CD14-positive monocyte (primary cell): Measurements from ENCODE around the gene ACTN4. TPM values are rescaled to one million over a fixed set of nuclear protein-coding genes. Genes with fewer than 3 reads are reported as not detected.

Source experiments
- DNase-seq, 3 donors: peaks; one replicate each; pipeline ENCODE4 v3.0.0-alpha.2; 2011 to 2022
- H2AFZ ChIP-seq: 2 replicates; pipeline ENCODE4 v1.6.0; 2012; ENCODE audit warnings: mild to moderate bottlenecking, low read depth, low read length, inconsistent platforms; ENCODE audit not compliant: insufficient read depth, poor library complexity, severe bottlenecking
- H3K27ac ChIP-seq, 2 donors: 1 replicate in 1 of 2; 2 replicates in 1 of 2; pipeline ENCODE4 v1.5.1; 2012 to 2013; ENCODE audit warnings: low read length in 2 of 2, control low read depth in 1 of 2, inconsistent platforms in 1 of 2, low read depth in 1 of 2, mild to moderate bottlenecking in 1 of 2
- H3K27me3 ChIP-seq, 2 donors: one replicate each; pipeline versions ENCODE4 v1.6.0 to v1.6.1; 2011 to 2013; ENCODE audit warnings: low read length in 2 of 2; ENCODE audit not compliant: control insufficient read depth in 2 of 2, insufficient read depth in 2 of 2
- H3K36me3 ChIP-seq, 2 donors: replicated peaks in 1 of 2; 1 replicate in 1 of 2; 2 replicates in 1 of 2; pipeline versions ENCODE4 v1.5.1 to v1.6.1; 2012 to 2013; ENCODE audit warnings: low read length in 2 of 2, control low read depth in 1 of 2, inconsistent platforms in 1 of 2, mild to moderate bottlenecking in 1 of 2; ENCODE audit not compliant: insufficient read depth in 2 of 2, control insufficient read depth in 1 of 2
- H3K4me1 ChIP-seq, 2 donors: 1 replicate in 1 of 2; 2 replicates in 1 of 2; pipeline versions ENCODE4 v1.5.1 to v1.6.1; 2012 to 2013; ENCODE audit warnings: low read length in 2 of 2, control low read depth in 1 of 2, inconsistent platforms in 1 of 2, mild to moderate bottlenecking in 1 of 2, moderate library complexity in 1 of 2; ENCODE audit not compliant: insufficient read depth in 2 of 2, control insufficient read depth in 1 of 2
- H3K4me2 ChIP-seq: replicated peaks from 2 replicates; pipeline ENCODE3; 2012; ENCODE audit warnings: low read length, moderate library complexity, mild to moderate bottlenecking; ENCODE audit not compliant: poor library complexity, severe bottlenecking; ENCODE audit errors: extremely low read depth
- H3K4me3 ChIP-seq, 3 experiments: fragments of 200-600 bp in 1 of 3; sonication (generic) in 1 of 3; replicated peaks in 1 of 3; 1 replicate in 2 of 3; 2 replicates in 1 of 3; pipeline ENCODE4 v1.5.1; 2011 to 2013; ENCODE audit warnings: low read length in 3 of 3, mild to moderate bottlenecking in 3 of 3, control low read depth in 2 of 3, low read depth in 2 of 3, inconsistent platforms in 1 of 3, moderate library complexity in 1 of 3
- H3K79me2 ChIP-seq: 2 replicates; pipeline ENCODE4 v1.6.0; 2012; ENCODE audit warnings: mild to moderate bottlenecking, control low read depth, inconsistent platforms, low read length, moderate library complexity; ENCODE audit not compliant: insufficient read depth
- H3K9ac ChIP-seq: 2 replicates; pipeline ENCODE4 v1.6.0; 2017; ENCODE audit warnings: low read length, mild to moderate bottlenecking; ENCODE audit not compliant: insufficient read depth, poor library complexity, severe bottlenecking
- H3K9me3 ChIP-seq, 2 donors: replicated peaks in 1 of 2; 1 replicate in 1 of 2; 2 replicates in 1 of 2; pipeline versions ENCODE4 v1.5.1 to v1.6.1; 2012 to 2013; ENCODE audit warnings: low read length in 2 of 2, control low read depth in 1 of 2; ENCODE audit not compliant: control insufficient read depth in 1 of 2, insufficient read depth in 1 of 2
- H4K20me1 ChIP-seq: 2 replicates; pipeline ENCODE4 v1.6.0; 2012; ENCODE audit warnings: mild to moderate bottlenecking, low read length, control low read depth, moderate library complexity; ENCODE audit not compliant: insufficient read depth
- H3K27ac Mint-ChIP-seq, 7 donors: one replicate each; pipeline ENCODE4 v1.8.0; 2020; ENCODE audit warnings: mild to moderate bottlenecking in 7 of 7, mixed read lengths in 7 of 7, moderate library complexity in 6 of 7, inconsistent platforms in 2 of 7
- H3K27me3 Mint-ChIP-seq, 3 donors: one replicate each; pipeline ENCODE4 v1.8.0; 2021 to 2022; ENCODE audit warnings: low read depth in 3 of 3, mild to moderate bottlenecking in 3 of 3, mixed read lengths in 3 of 3, moderate library complexity in 3 of 3, inconsistent platforms in 1 of 3
- H3K36me3 Mint-ChIP-seq, 2 donors: one replicate each; pipeline ENCODE4 v1.8.0; 2020; ENCODE audit warnings: mixed read lengths in 2 of 2, inconsistent platforms in 1 of 2, mild to moderate bottlenecking in 1 of 2
- H3K4me1 Mint-ChIP-seq: one replicate; pipeline ENCODE4 v1.8.0; 2020; ENCODE audit warnings: mild to moderate bottlenecking, mixed read lengths
- H3K4me3 Mint-ChIP-seq, 2 donors: one replicate each; pipeline ENCODE4 v1.8.0; 2020; ENCODE audit warnings: mild to moderate bottlenecking in 2 of 2, mixed read lengths in 2 of 2, moderate library complexity in 1 of 2
- H3K9me3 Mint-ChIP-seq, 7 donors: one replicate each; pipeline ENCODE4 v1.8.0; 2020 to 2022; ENCODE audit warnings: mixed read lengths in 7 of 7, mild to moderate bottlenecking in 6 of 7, moderate library complexity in 6 of 7, inconsistent platforms in 2 of 7
- WGBS: methylation state at CpG from one replicate; pipeline ENCODE4 v1.1.5; 2013; ENCODE audit warnings: missing lambda C conversion rate; ENCODE audit not compliant: insufficient coverage; 5-methylcytosine and 5-hydroxymethylcytosine counted together
- intact Hi-C, 2 donors: fragments of 100-400 bp; cut with micrococcal nuclease; formaldehyde crosslinking; loops; one replicate each; pipeline versions ENCODE4 v1.15.0 to v1.15.1; 2023
- polyA plus RNA-seq, 3 donors: library from polyadenylated mRNA; depleted of rRNA in 1 of 3; unstranded in 2 of 3; stranded (reverse) in 1 of 3; fragments of 300-500 nt in 2 of 3; fragments of >200 nt in 1 of 3; fragmentation: Illumina TruSeq in 2 of 3; gene quantifications; 1 replicate in 2 of 3; 2 replicates in 1 of 3; pipeline ENCODE4 v1.2.3, GENCODE V29; 2012 to 2021
- TF ChIP-seq, protein P1 (sequence below): fragments of 200-600 bp; IDR thresholded peaks from one replicate; pipeline ENCODE4 v1.8.0; 2022; ENCODE audit warnings: antibody characterized with exemption, mild to moderate bottlenecking

The ACTN4 gene
- polyA plus RNA-seq, 3 donors: 8.4 to 177 (median 16.0) TPM

DNA sequence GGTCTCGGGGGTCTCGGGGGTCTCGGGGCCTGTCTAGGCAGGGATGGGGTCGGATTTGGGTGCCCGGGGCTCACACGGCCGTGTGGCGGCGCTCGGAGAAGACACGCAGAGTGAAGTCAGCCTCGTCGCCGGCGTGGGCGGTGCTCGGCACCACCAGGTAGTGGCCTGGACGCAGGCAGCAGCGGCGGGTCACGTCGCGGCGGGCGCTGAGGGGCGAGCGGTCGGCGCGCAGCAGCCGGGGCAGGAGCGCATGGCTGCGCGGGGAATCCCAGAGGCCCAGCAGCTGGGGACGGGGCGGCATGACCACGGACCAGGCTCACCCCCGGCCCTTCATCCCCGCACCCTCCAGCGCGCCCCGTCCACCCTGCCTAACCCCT lies 88.6 kb downstream of the ACTN4 start:
- peaks cover 0 to 13% of the 10 kb centered on the region in 2 donors for H3K27me3 ChIP-seq
- H3K27ac Mint-ChIP-seq: no peak overlapping the region
- intact Hi-C loops: loop anchor here in 1 of 2 donors (10.0 kb wide), 1 partner anchor 189 kb away; no protein-coding TSS in a partner anchor
- peak overlapping the region; percentile 56 for H2AFZ ChIP-seq
- no peaks in the 10 kb centered on the region for H4K20me1 ChIP-seq
- peak overlapping the region; percentile 13 to 59 (median 15) for H3K4me3 ChIP-seq
- peaks cover 36 to 51% of the 10 kb centered on the region in 2 donors for H3K4me1 ChIP-seq
- under 1% methylated on average over 42 of the region's 42 CpGs for WGBS
- peak; percentile 9 to 37 (median 17) for DNase-seq
- peak overlapping the region; percentile 43 for H3K9ac ChIP-seq
- peaks cover 2 to 8% of the 10 kb centered on the region in 2 donors for H3K36me3 ChIP-seq
- H3K36me3 Mint-ChIP-seq: peaks cover 6 to 13% of the 10 kb centered on the region in 2 donors
- peak overlapping the region; percentile 74 for H3K4me2 ChIP-seq
- H3K4me1 Mint-ChIP-seq: peaks cover 48% of the 10 kb centered on the region
- peaks cover 0 to 5% (median 1%) of the 10 kb centered on the region in 7 donors for H3K9me3 Mint-ChIP-seq
- no peaks in the 10 kb centered on the region for H3K79me2 ChIP-seq
- TF ChIP-seq, protein P1, sequence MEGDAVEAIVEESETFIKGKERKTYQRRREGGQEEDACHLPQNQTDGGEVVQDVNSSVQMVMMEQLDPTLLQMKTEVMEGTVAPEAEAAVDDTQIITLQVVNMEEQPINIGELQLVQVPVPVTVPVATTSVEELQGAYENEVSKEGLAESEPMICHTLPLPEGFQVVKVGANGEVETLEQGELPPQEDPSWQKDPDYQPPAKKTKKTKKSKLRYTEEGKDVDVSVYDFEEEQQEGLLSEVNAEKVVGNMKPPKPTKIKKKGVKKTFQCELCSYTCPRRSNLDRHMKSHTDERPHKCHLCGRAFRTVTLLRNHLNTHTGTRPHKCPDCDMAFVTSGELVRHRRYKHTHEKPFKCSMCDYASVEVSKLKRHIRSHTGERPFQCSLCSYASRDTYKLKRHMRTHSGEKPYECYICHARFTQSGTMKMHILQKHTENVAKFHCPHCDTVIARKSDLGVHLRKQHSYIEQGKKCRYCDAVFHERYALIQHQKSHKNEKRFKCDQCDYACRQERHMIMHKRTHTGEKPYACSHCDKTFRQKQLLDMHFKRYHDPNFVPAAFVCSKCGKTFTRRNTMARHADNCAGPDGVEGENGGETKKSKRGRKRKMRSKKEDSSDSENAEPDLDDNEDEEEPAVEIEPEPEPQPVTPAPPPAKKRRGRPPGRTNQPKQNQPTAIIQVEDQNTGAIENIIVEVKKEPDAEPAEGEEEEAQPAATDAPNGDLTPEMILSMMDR: no peak
- H3K4me3 Mint-ChIP-seq: peak overlapping the region; percentile 39 to 49
- peaks cover 15 to 29% (median 19%) of the 10 kb centered on the region in 3 donors for H3K27me3 Mint-ChIP-seq
- H3K9me3 ChIP-seq: no peaks in the 10 kb centered on the region
- H3K27ac ChIP-seq: no peak overlapping the region

GRCh38 chr19:38736413-38737280 lies 89.2 kb downstream of the ACTN4 start:
- Mint-ChIP-seq H3K4me3 (peak overlapping the region; percentile 27 to 76), H3K27ac (peak overlapping the region in 2 of 7 donors; percentile 24 to 78), H3K9me3 (peaks cover 0 to 5% (median 1%) of the 10 kb centered on the region in 7 donors), H3K27me3 (peaks cover 15 to 29% (median 19%) of the 10 kb centered on the region in 3 donors), H3K4me1 (peaks cover 48% of the 10 kb centered on the region), H3K36me3 (peaks cover 3 to 7% of the 10 kb centered on the region in 2 donors)
- Histone ChIP-seq H3K36me3 (peaks cover 1 to 2% of the 10 kb centered on the region in 2 donors), H3K4me1 (peaks cover 36 to 51% of the 10 kb centered on the region in 2 donors), H3K27me3 (peaks cover 0 to 13% of the 10 kb centered on the region in 2 donors), H2AFZ (peak overlapping the region; percentile 69), H3K4me2 (peak overlapping the region; percentile 74), H4K20me1 (no peaks in the 10 kb centered on the region), H3K79me2 (no peaks in the 10 kb centered on the region), H3K4me3 (peak overlapping the region in 1 of 3 experiments; percentile 59), H3K27ac (no peak overlapping the region), H3K9ac (peak overlapping the region; percentile 43), H3K9me3 (no peaks in the 10 kb centered on the region)
- intact Hi-C loops: loop anchor here in 1 of 2 donors (10.0 kb wide), 1 partner anchor 188 kb away; no protein-coding TSS in a partner anchor
- WGBS: under 1% methylated on average over 18 of the region's 36 CpGs
- DNase-seq: no peak
- TF ChIP-seq, protein P1: no peak
